AG10803 (cell line): ENCODE measurements around the gene INO80E.
A peak's percentile ranks its signal among the peaks of the same experiment; 100 is the strongest.

Source experiments
- DNase-seq: peaks from one replicate; pipeline ENCODE4 v3.0.0; 2010; ENCODE audit warnings: low read depth
- H3K4me3 ChIP-seq: 2 replicates; pipeline ENCODE4 v1.5.1; 2011; ENCODE audit warnings: mild to moderate bottlenecking, low read length, control low read depth
- CTCF ChIP-seq: conservative IDR thresholded peaks from 2 replicates; pipeline ENCODE4 v1.5.1; 2011; ENCODE audit warnings: mild to moderate bottlenecking, low read length, control low read depth, inconsistent platforms

Gene INO80E

GRCh38 chr16:29993903-29994599, 2.0 kb upstream of the INO80E start:
- no peak overlapping the region; the same call in 1 of the 2 replicates for H3K4me3 ChIP-seq
- no peak for DNase-seq
- TF ChIP-seq CTCF: no peak

GRCh38 chr16:29994600-29995323, 1.3 kb upstream of the INO80E start:
- TF ChIP-seq CTCF: no peak
- H3K4me3 ChIP-seq: peak overlapping the region; percentile 89
- peak; percentile 33 for DNase-seq

- peak within 1 kb of the TSS; percentile 89 for H3K4me3 ChIP-seq
- peak; percentile 63 for DNase-seq
- TF ChIP-seq CTCF: no peak
Observed at GRCh38 chr16:29995324-29995910, 624 bp upstream of the INO80E start, which contains the start of gene HIRIP3. HIRIP3 (minus strand) TSS chr16:29995617; CDS start chr16:29995605, 12 bp downstream.

GRCh38 chr16:29996766-29997250, 767 bp downstream of the INO80E start:
- no peak for TF ChIP-seq CTCF
- DNase-seq: no peak
- peak overlapping the region; percentile 89 for H3K4me3 ChIP-seq

GRCh38 chr16:29999605-30000004, 3.6 kb downstream of the INO80E start:
- TF ChIP-seq CTCF: no peak
- DNase-seq: no peak
- H3K4me3 ChIP-seq: no peak overlapping the region

GRCh38 chr16:30000735-30001631, 4.9 kb downstream of the INO80E start:
- H3K4me3 ChIP-seq: no peak overlapping the region
- DNase-seq: no peak

More at GRCh38 chr16:30000735-30001631, 4.9 kb downstream of the INO80E start:
- TF ChIP-seq CTCF: no peak
